ENCODE data around the gene XYLB. TPM values are rescaled to one million over a fixed set of nuclear protein-coding genes. Genes with fewer than 3 reads are reported as not detected.

XYLB gene
- total RNA-seq, 4 donors from 2014 or later = 0.76 to 3.4 (median 1.6) TPM

DNA sequence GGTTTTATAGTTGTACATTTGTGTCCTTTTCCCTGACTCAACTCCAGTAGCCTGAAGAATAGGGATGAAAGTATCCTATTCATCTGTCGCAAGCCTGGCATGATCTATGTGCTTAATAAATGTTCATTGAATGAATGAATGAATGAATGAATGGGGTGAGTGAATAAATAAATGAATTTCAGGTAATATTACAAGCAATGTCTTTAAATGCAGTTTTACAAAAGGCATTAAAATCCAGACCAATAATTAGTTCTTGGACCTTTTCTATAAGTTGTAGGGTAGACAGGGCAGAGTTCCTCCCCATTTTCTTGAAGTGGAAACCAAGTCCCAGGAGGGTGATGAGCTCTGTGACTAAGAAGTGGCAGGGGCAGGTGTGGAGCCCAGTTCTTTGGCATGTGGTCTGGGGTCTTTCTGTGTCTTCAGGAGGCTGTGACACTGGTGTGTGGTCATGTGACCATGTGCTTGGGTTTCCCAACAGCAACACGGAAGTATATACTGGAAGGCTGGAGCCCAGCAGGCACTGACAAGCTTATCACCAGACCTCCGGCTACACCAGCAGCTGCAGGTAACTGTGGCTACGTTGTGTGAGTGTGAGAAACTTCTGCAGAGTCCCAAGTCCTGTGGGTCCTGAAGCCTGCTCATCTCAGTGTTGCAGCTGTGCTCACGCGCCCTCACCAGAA lies 18.3 kb downstream of the XYLB start:
- no peak overlapping the region for H3K27ac ChIP-seq
- H3K4me3 ChIP-seq = no peak overlapping the region
- H3K27me3 ChIP-seq = no peaks in the 10 kb centered on the region
- TF ChIP-seq, protein P1, sequence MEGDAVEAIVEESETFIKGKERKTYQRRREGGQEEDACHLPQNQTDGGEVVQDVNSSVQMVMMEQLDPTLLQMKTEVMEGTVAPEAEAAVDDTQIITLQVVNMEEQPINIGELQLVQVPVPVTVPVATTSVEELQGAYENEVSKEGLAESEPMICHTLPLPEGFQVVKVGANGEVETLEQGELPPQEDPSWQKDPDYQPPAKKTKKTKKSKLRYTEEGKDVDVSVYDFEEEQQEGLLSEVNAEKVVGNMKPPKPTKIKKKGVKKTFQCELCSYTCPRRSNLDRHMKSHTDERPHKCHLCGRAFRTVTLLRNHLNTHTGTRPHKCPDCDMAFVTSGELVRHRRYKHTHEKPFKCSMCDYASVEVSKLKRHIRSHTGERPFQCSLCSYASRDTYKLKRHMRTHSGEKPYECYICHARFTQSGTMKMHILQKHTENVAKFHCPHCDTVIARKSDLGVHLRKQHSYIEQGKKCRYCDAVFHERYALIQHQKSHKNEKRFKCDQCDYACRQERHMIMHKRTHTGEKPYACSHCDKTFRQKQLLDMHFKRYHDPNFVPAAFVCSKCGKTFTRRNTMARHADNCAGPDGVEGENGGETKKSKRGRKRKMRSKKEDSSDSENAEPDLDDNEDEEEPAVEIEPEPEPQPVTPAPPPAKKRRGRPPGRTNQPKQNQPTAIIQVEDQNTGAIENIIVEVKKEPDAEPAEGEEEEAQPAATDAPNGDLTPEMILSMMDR (IDR thresholded peaks at IDR 0.05) = no peak
- no peak for TF ChIP-seq POLR2AphosphoS5 (IDR thresholded peaks at IDR 0.05)
- no peak for TF ChIP-seq POLR2A (IDR thresholded peaks at IDR 0.05)
- no peak for TF ChIP-seq EP300 (IDR thresholded peaks at IDR 0.05)
- WGBS = 96% methylated on average over 2 of the region's 6 CpGs
- H3K4me1 ChIP-seq = no peaks in the 10 kb centered on the region
- DNase-seq (ENCODE audit: low spot score in 2 of 2) = peak in 1 of 2 donors; percentile 44
- peaks cover 21% of the 10 kb centered on the region for H3K36me3 ChIP-seq
- no peaks in the 10 kb centered on the region for H3K9me3 ChIP-seq

DNA sequence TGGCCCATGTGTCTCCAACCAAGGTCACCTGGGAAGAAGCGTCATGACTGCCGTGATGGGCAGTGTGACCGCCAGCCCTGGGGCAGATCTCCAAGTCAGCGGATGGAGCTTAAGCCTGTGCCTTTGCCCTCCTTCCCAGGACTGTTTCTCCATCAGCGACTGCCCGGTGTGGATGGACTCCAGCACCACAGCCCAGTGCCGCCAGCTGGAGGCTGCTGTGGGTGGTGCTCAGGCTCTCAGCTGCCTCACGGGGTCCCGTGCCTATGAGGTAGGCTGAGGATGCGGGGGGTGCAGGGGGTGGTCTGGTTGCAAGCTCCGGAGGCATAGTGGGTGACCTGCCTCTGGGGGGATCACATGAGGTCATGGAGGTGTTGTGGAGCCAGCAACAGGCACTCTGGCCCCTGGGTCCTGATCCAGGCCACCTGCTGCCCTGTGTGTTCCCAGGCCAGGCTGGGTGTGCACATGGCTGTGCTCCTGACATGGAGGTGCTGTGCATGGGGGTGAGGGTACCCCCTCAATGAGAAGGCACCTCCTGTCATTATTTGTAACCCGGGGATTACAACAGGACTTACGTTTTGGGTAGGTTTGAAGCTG lies 19.0 kb downstream of the XYLB start:
- no peaks in the 10 kb centered on the region for H3K4me1 ChIP-seq
- no peak overlapping the region for H3K4me3 ChIP-seq
- WGBS = 96% methylated on average over 10 of the region's 13 CpGs
- peaks cover 24% of the 10 kb centered on the region for H3K36me3 ChIP-seq
- peak in 1 of 2 donors; percentile 73 for DNase-seq (ENCODE audit: low spot score in 2 of 2)
- H3K9me3 ChIP-seq = no peaks in the 10 kb centered on the region
- no peaks in the 10 kb centered on the region for H3K27me3 ChIP-seq
- H3K27ac ChIP-seq = no peak overlapping the region
- no peak for TF ChIP-seq POLR2AphosphoS5 (IDR thresholded peaks at IDR 0.05)
- TF ChIP-seq, protein P1 (IDR thresholded peaks at IDR 0.05) = no peak
- TF ChIP-seq POLR2A (IDR thresholded peaks at IDR 0.05) = no peak
- no peak for TF ChIP-seq EP300 (IDR thresholded peaks at IDR 0.05)

DNA sequence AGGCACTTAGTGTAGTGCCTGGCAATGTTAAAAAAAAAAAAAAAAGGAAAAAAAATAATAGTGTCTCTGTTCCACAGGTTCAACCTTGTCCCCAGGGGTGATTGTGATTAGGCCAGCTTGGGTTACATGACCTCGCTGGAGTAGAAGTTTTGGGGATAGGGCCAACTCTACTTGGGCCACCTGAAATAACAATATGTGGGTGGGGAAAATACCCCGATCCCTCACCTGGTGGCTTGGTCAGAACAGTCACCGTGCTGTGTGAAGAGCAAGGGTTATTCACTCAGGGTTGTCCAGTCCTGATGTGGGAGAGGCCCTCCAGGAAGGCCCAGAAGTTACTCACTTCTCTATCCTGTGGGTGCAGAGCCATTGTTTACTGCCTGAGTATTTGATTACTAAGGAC lies 19.5 kb downstream of the XYLB start:
- Histone ChIP-seq H3K36me3 (peaks cover 28% of the 10 kb centered on the region), H3K9me3 (no peaks in the 10 kb centered on the region), H3K4me3 (no peak overlapping the region), H3K27ac (no peak overlapping the region), H3K4me1 (no peaks in the 10 kb centered on the region), H3K27me3 (no peaks in the 10 kb centered on the region)
- TF ChIP-seq, protein P1 (IDR thresholded peaks at IDR 0.05) = no peak
- TF ChIP-seq POLR2A (IDR thresholded peaks at IDR 0.05) (no peak), EP300 (IDR thresholded peaks at IDR 0.05) (no peak), POLR2AphosphoS5 (IDR thresholded peaks at IDR 0.05) (no peak)
- WGBS = 81% methylated on average over 3 of the region's 3 CpGs
- no peak for DNase-seq (ENCODE audit: low spot score in 2 of 2)

DNA sequence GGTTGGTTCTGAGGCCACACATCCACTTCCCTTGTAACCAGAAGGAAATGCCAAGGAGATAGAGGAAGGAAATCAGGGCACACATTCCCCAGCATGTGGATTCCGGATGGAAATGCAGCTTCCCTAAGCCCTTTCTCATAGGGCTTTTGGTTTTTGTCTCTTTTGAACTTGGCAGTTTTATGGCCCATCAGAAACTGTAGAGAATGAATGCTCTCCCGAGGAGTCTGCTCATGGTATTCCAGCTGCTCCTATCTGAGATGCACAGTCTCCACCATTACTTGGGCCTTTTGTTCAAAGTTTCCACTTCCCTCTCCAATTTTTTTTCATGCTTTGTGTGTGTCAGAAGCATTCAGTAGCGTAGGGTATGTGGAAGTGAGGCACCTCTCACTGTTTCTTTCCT lies 21.2 kb downstream of the XYLB start:
- 80% methylated on average over 3 of the region's 3 CpGs for WGBS
- Histone ChIP-seq H3K9me3 (no peaks in the 10 kb centered on the region), H3K27me3 (no peaks in the 10 kb centered on the region), H3K4me1 (peaks cover 6% of the 10 kb centered on the region), H3K4me3 (no peak overlapping the region), H3K36me3 (peaks cover 27% of the 10 kb centered on the region), H3K27ac (no peak overlapping the region)
- TF ChIP-seq POLR2A (IDR thresholded peaks at IDR 0.05) (no peak), POLR2AphosphoS5 (IDR thresholded peaks at IDR 0.05) (no peak), EP300 (IDR thresholded peaks at IDR 0.05) (no peak)
- TF ChIP-seq, protein P1 (IDR thresholded peaks at IDR 0.05) = no peak
- DNase-seq (ENCODE audit: low spot score in 2 of 2) = peak in 1 of 2 donors; percentile 7

DNA sequence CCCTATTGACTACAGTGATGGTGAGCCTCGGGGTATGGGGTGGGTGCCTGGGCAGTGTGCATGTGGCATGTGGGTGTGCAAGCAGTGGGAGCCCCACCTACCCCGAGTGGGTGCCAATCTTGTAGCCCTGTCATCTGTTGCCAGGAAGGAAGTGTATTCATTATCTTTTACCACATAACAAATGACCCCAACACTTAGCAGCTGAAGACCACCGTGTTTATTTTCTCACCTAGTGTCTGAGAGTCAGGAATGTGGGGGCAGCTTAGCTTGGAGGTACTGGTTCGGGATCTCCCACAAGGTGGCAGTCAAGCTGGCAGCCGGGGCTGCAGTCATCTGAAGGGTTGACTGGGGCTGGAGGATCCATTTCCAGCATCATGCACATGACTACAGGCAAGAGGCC lies 21.7 kb downstream of the XYLB start:
- H3K4me1 ChIP-seq = peaks cover 6% of the 10 kb centered on the region
- no peak overlapping the region for H3K27ac ChIP-seq
- 83% methylated on average over 5 of the region's 5 CpGs for WGBS
- DNase-seq (ENCODE audit: low spot score in 2 of 2) = peak in 1 of 2 donors; percentile 65
- H3K36me3 ChIP-seq = peaks cover 28% of the 10 kb centered on the region
- H3K4me3 ChIP-seq = no peak overlapping the region
- no peaks in the 10 kb centered on the region for H3K27me3 ChIP-seq
- TF ChIP-seq POLR2AphosphoS5 (IDR thresholded peaks at IDR 0.05) (no peak), POLR2A (IDR thresholded peaks at IDR 0.05) (no peak), EP300 (IDR thresholded peaks at IDR 0.05) (no peak)
- TF ChIP-seq, protein P1 (IDR thresholded peaks at IDR 0.05) = no peak
- H3K9me3 ChIP-seq = no peaks in the 10 kb centered on the region

Measured in suprapubic skin (tissue), 4 donors.